GM19099 (cell line): Measurements from ENCODE around the gene CLEC3B.

Experiments
- POLR2A ChIP-seq: IDR thresholded peaks from 3 replicates; pipeline ENCODE4 v1.6.1; 2011; ENCODE audit warnings: low read depth; ENCODE audit not compliant: insufficient read length; ENCODE audit errors: extremely low read depth

The CLEC3B gene

DNA sequence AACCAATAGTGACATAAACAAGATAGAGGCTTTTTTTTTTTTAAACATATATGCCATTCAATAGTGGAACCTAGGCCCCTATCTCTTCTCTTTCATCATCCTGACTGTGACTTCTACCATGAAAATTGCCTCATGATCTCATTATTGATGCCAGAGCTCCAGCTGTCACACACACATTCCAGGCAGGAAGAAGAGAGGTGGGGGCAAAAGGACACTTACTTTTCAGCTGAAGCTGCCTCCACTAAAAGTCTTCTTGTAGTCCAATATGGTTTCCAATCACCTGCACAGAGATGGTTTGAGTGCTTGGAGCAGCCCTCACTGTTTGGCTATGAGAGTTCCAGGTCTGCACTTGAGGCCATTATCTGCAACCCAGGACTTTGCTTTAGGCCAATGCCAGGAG lies 45.0 kb downstream of the CLEC3B start:
- TF ChIP-seq POLR2A, result no peak

GRCh38 chr3:45075821-45076625 lies 49.9 kb downstream of the CLEC3B start:
- no peak for TF ChIP-seq POLR2A

DNA sequence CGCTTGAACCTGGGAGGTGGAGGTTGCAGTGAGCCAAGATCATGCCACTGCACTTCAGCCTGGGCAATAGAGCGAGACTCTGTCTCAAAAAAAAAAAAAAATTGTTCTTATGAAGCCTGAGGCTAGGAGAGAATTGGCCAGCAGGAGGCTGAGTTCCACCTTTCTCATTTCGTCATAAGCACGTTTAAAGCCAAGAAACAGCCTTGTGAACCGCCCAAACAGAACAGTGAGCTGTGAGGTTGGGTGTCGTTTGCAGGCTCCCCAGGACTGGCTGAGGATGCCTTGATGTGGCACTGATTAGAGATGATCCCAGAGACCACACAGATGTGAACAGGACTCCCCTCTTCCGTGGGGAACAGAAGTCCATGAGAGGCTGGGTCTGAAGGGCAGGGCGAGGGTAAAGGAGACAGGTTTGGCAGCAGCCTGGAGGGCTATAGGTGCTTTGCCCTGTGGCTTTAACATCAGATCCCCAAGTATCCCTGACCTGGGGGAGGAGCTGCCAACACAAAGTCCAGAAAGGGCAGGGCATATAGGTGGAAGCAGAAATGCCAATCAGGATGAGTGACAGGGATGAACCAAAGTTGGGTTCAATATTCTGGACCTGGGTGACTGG lies 52.9 kb downstream of the CLEC3B start:
- no peak for TF ChIP-seq POLR2A

DNA sequence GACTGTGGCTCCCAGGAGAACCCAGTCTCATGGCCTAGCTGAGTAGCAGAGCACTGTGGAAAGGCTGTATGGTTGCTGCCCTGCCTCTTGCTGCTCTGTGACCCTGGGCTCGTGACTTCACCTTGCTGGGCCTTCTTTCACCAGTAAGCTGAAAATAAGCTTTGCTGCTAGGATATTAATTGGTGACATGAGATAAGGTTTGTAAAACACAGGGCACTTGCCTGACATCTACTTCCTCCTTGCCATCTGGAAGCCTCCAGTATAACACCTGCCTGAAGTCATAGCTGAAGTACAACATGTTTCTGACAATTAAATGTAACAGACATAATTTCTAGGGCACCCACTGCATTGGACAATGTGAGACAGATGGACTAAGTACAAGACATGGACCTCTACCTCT lies 53.6 kb downstream of the CLEC3B start:
- no peak for TF ChIP-seq POLR2A

- no peak for TF ChIP-seq POLR2A
Observed at GRCh38 chr3:45080824-45081223, 54.7 kb downstream of the CLEC3B start.

- no peak for TF ChIP-seq POLR2A
Observed at GRCh38 chr3:45081506-45082141, 55.5 kb downstream of the CLEC3B start.

DNA sequence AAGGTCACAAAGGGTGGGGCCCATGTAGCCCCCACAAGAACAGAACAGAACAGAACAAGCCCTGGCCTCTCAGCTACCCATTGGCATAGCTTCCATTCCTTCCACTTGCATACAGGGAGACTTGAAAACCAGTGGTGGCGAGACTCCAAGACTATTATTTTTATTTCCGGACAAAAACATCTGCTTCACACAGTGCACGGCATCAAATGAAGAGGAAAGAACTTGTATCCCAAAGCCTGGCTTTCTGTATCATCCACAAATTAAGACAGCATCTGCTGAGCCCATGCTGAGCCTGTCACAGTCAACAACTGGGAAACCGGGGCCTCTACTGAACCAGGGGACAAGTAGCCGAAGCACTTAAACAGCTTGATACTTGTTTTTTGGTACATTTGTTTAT lies 56.0 kb downstream of the CLEC3B start:
- no peak for TF ChIP-seq POLR2A

DNA sequence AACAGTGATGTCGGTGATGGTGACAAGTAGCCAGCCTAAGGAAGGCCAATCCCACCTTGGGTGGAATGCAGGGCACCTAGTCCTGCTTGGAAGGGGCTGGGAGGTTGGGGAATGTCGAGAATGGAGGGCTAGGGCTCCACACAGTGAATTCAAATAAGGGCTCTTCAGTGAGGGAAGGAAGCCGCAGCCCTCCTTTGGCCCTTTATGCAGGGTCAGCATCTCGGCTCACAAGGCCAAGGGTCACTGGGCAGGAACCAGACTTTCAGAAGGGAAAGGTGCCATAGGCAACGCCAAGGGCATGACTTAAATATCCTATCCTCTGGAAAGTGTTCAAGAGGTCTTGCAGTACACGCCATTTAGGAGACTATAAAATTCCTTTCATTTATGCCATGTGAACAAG lies 56.9 kb downstream of the CLEC3B start:
- TF ChIP-seq POLR2A, result no peak

DNA sequence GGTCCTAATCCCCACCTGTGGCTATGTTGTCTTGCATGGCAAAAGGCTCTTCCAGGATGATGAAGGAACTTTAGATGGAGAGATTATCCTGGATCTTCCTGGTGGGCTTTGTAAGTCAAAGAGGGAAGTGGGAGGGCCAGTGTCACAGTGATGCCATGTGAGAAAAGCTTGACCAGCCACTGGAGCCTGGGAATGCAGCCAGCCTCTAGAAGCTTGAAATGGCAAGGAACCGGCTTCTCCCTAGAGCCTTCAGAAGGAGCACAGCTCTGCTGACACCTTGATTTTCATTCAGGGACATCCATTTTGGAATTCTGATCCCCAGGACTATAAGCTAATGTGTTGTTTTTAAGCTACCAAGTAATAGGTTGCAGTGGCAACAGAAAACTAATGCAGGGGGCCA lies 58.3 kb downstream of the CLEC3B start:
- TF ChIP-seq POLR2A, result no peak

- TF ChIP-seq POLR2A, result no peak
Observed at GRCh38 chr3:45084820-45085816, 59.0 kb downstream of the CLEC3B start.
